G401 (cell line): ENCODE measurements around the gene CDC42BPG. TPM values are rescaled to one million over a fixed set of nuclear protein-coding genes. Genes with fewer than 3 reads are reported as not detected.

Source experiments
- DNase-seq: peaks from one replicate; pipeline ENCODE4 v3.0.0-alpha.2; 2015; ENCODE audit warnings: low spot score
- in situ Hi-C: cut with HindIII; loops from 2 replicates; pipeline ENCODE4 v1.10.0; 2016; ENCODE audit warnings: low sequenced_read_pairs, mixed read lengths
- total RNA-seq: library from RNA; depleted of rRNA; stranded (reverse); fragments of >200 nt; shearing (Covaris generic); gene quantifications from 2 replicates; pipeline ENCODE4 v1.2.3, GENCODE V29; 2014; rRNA removed

CDC42BPG gene, protein sequence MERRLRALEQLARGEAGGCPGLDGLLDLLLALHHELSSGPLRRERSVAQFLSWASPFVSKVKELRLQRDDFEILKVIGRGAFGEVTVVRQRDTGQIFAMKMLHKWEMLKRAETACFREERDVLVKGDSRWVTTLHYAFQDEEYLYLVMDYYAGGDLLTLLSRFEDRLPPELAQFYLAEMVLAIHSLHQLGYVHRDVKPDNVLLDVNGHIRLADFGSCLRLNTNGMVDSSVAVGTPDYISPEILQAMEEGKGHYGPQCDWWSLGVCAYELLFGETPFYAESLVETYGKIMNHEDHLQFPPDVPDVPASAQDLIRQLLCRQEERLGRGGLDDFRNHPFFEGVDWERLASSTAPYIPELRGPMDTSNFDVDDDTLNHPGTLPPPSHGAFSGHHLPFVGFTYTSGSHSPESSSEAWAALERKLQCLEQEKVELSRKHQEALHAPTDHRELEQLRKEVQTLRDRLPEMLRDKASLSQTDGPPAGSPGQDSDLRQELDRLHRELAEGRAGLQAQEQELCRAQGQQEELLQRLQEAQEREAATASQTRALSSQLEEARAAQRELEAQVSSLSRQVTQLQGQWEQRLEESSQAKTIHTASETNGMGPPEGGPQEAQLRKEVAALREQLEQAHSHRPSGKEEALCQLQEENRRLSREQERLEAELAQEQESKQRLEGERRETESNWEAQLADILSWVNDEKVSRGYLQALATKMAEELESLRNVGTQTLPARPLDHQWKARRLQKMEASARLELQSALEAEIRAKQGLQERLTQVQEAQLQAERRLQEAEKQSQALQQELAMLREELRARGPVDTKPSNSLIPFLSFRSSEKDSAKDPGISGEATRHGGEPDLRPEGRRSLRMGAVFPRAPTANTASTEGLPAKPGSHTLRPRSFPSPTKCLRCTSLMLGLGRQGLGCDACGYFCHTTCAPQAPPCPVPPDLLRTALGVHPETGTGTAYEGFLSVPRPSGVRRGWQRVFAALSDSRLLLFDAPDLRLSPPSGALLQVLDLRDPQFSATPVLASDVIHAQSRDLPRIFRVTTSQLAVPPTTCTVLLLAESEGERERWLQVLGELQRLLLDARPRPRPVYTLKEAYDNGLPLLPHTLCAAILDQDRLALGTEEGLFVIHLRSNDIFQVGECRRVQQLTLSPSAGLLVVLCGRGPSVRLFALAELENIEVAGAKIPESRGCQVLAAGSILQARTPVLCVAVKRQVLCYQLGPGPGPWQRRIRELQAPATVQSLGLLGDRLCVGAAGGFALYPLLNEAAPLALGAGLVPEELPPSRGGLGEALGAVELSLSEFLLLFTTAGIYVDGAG (N-terminal part only)
- 1.6 and 2.3 TPM in 2 replicates for total RNA-seq

DNA sequence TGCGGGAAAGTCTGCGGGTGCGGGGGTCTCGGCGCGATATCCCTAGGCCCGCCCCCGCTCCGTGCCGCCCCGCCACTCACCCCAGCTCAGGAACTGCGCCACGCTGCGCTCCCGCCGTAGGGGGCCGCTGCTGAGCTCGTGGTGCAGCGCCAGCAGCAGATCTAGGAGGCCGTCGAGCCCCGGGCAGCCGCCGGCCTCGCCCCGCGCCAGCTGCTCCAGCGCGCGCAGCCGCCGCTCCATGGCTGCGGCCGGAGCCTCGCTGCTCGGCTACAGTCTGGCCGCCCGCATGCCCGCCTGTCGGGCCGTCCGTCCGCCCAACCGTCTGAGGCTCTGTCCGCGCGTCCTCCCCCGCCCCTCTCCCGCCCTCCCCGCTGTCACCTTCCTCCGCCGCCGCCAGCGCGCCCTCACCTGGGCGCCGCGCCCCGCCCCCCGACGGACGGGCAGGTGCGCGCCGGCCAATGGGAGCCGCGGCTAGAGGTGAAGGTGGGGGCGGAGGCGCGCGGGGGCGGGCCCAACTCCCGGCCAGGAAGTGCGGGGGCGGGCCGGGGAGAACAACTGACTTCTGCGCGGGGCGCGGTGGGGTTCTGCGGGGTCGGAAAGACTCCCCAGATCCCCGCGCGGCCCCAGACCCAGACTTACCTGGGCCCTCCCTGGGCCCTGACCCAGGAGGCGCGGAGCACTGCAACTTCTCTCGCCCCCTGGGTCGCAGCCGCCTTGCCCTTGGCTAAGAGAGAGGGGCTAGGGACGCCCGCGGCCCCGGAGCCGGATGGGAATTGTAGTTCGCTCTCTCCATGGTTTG is at the start of gene CDC42BPG:
Gene CDC42BPG, minus strand, starts transcription at position 324 of the 799 bp plus-strand sequence. Its CDS starts 84 bp downstream, at position 240.
- in situ Hi-C loops = loop anchor here (5.0 kb wide), 1 partner anchor 48 kb away; no protein-coding TSS in a partner anchor
- DNase-seq = peak; percentile 63

DNA sequence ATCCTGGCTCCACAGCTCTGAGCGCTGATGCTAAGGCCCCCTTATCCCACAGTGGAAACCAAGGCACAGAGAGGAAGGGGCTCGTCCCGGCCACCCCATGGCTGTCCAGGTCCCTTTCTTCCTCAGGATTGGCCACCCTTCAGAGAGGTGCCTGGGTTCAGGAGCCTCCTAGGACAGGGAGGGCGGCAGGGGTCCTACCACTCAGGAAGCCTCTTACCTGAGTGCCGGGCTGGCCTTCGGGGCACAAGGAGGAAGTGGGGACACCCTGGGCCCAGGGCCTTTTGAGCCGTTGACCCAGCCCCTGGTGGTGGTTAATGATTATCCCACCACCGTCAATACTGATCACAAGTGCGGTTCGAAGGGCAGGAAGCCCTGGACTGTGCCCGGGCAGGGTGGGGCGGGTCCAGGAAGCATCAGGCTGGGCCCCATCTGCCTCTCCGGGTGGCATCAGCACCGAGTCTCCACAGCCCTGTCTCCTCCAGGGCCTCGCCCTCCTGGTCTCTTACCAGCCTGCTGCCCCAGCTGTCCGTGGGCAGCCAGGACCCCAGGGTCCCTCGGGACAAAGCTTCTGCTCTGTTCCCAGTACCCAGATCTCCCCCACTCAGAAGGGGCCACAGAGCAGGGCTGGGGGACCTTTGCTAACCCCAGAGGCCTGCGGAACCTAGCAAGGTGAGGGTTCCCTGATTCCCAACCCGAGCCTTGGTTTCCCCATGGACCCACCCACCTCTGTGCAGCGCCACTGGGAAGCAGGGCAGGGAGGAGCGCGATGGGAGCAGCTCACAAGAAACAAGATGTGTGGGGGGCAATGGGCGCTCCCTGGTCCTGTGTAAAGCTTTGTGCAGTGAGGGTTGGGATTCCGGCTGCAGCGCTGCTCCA is 49.0 kb upstream of the CDC42BPG start:
- DNase-seq = no peak
- in situ Hi-C loops = loop anchor here (5.0 kb wide), 1 partner anchor 46 kb away; no protein-coding TSS in a partner anchor

DNA sequence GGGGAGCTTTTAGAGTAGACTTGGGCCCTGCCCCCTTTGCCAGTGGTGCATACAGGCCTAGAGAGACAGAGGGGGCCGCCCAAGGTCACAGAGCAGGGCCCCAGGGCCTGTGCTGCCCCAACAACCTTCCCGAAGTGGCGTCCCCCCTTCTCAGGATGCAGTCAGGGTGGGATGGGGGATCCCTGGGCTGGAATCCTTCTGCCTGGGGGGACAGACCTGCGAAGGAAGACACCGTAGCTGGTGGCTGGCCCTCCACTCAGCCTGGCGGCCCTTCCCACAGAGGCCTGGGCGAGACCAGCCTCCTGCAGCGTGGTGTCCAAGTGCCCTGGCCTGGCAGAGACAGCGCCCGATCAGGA is 48.4 kb upstream of the CDC42BPG start:
- in situ Hi-C loops = loop anchor here (5.0 kb wide), 1 partner anchor 46 kb away; no protein-coding TSS in a partner anchor
- no peak for DNase-seq

DNA sequence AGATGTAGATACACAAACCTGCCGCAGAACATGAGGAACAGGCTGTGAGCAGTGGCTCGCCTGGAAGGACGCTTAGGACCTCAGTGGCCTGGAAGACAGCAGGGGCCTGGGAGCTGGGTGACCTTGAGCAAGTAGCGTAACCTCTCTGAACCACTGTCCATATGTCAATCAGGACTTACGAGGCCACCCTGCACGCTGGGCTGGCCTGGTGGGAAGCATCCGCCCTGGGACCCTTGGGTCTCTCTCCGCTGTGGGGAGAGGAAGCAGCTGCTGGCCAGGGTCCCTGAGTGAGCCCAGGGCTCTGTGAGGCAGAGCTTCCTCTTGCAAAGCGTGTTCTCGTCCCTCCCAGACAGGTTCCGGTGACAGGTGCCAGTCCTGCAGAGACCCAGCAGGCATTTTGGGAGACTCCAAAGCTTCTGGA is 48.0 kb upstream of the CDC42BPG start:
- in situ Hi-C loops = loop anchor here (5.0 kb wide), 1 partner anchor 45 kb away; no protein-coding TSS in a partner anchor
- peak; percentile 70 for DNase-seq

DNA sequence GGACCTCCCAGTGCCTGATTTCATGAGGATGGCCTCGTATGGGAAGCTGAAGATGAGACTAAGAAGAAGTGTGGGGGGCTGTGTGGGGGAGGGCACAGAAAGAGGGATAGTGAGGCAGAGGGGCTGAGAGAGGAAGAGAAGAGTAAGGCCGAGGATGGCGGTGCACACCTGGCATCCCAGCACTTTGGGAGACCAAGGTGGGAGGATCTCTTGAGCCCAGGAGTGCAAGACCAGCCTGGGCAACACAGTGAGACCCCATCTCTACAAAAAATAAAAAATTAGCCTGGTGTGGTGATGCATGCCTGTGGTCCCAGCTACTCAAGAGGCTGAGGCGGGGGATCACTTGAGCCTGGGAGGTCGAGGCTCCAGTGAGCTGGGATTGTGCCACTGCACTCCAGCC is 47.4 kb upstream of the CDC42BPG start:
- no peak for DNase-seq
- in situ Hi-C loops = loop anchor here (5.0 kb wide), 1 partner anchor 45 kb away; no protein-coding TSS in a partner anchor

DNA sequence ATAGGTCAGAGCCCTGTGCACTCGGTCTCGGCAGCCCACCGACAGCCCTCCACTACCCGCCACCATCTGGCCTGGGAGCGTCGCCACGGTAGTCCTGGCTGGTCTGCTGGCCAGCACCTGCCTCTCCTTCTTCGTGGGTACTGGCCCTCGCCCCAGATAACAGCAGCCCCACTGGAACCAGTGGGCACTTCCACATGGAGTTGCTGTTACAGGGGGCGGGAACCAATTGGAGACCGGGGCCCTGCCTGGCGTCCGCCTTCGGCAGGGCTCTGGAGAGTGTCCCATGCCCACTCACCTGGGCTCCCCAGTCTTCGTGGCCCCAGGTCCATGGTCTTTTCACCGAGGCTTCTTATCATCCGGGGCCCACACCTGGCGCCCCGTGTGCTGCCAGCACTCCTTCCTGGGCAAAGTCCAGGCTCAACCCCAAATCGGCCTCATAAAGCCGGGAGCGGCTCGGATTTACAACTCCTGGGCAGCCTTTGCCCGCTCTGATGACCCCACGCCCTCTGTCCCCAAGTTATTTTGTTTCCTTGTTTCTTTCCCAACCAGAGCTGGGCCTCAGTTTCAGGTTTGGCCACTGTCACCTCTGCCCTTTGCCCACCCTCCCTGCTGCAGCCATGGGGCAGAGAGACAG is 46.9 kb upstream of the CDC42BPG start:
- DNase-seq = no peak
- in situ Hi-C loops = loop anchor here (5.0 kb wide), 1 partner anchor 44 kb away; no protein-coding TSS in a partner anchor

DNA sequence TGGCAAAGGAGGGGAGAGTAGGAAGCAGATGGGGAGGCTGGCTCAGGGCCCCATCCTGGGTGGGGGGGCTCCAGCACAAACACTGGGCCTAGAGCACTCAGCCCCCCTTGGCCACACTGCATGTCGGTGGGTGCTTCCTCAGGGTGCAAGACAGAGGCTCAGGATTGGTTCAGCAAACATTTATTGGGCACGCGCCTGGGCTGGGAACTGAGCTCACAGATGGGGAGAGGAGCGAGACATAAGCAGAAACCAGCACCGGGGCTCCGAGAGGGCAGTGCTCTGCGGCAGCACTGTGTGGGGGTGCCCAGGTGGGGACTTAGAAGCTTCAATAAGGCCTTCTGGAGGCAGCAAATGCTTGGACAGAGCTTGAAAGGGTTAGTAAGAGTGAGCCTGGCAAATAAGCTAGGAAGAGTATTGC is 46.1 kb upstream of the CDC42BPG start:
- DNase-seq = peak; percentile 82
- in situ Hi-C loops = loop anchor here (5.0 kb wide), 1 partner anchor 43 kb away; no protein-coding TSS in a partner anchor

DNA sequence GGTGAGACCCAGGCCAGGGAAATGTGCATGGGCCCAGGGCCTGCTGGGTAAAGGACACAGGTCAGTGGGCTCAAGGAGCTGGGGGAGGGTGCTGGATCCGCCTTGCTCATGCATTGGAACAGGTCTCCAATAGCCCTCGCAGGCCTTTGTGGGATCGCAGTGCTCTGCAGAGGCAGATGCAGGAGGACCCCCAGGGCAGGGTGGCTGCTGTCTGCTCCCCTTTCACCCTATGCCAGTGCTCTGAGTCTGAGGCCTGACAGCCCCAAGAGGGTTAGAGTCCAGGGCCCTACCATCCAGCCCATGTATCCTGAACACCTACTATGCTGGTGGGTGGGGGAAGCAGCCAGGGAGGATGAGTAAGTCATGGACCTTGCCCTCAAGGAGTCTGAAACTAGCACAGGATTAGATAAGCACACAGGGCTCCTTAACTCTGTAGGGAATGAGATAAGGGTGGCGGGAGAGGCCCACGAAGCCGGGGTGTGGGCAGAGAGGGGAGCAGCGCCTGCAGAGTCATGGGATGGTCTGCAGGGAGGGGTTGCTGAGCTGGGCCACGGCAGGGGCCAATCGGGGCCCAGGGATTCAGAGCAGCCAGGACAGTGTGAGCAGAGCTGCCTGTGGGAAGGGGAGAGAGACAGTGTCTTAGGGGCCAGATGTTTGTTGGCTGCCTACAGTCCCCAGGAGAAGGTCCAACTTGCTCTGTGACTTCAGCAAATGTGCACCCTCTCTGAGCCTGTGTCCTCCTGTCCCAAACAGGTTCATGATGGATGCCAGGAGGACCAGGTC is 44.5 kb upstream of the CDC42BPG start:
- in situ Hi-C loops = no loop called here
- no peak for DNase-seq

DNA sequence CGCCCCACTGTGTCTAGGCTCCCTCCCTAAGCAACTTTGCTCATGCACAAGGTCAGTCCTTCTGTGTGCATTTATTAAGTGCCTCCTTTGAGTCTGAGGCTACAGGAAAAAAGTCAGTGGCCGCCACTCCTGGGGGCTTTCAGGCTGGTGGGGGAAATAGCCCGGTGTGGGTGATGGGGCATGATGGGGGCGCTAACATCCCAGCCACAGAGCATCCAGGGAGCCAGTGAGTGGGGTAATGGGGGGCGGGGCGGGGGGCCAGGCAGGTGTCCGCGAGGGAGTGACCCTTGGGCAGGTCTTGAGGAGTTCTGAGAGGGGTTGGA is 43.9 kb upstream of the CDC42BPG start:
- DNase-seq = no peak
- in situ Hi-C loops = no loop called here

DNA sequence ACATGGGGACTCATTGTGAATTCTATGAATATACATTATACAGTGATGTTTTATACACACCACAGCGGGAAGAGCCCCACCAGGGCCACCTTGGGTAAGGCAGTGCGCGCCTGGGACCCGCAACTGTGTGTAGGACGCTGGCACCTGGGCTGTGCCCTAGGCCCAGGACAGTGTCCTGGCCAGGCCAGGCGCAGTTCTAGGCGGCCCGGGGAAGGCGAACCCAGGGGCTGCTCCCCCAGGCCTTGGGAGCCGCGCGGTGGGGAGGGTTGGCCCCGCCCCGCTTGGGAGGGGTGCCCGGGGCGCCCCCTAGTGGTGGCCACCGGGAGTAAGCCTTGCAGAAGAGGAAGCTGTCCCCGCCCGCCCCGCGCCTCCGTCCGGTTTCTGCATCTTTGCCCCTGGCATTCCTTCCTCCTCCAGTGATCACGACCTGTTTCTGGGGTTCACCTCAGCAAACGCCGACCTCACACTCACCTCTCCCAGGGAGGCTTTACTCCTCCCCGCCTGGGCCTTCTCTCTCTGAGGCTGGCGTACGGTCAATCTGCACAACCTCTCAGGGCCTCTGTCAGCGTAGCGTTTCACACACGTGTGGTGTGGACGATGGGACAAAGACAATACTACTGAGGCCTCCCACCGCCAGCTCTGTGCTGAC is 43.4 kb upstream of the CDC42BPG start:
- DNase-seq = peak; percentile 82
- in situ Hi-C loops = no loop called here

DNA sequence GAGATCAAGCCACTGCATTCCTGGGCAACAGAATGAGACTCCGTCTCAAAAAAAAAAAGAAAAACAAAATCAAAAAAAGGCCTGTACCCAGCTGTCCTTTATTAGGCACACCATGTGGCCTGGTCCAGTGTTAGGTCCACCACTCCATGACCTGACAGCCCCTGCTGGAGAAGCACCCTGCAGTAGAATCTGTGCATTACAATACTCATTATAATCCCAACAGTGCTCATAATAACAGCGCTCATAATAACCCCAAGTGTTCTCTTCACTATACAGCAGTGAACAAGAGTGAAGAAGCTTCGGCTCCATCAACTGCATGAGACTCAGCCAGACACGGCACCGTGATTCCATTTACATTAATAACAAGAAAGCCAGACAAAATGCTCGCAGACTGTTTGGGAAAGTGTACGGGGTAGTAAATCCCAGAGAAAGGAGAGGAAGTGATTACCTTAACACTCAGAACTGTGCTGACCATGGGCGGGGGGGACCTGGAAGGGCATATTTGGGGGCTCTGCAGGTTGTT is 42.8 kb upstream of the CDC42BPG start:
- in situ Hi-C loops = no loop called here

DNA sequence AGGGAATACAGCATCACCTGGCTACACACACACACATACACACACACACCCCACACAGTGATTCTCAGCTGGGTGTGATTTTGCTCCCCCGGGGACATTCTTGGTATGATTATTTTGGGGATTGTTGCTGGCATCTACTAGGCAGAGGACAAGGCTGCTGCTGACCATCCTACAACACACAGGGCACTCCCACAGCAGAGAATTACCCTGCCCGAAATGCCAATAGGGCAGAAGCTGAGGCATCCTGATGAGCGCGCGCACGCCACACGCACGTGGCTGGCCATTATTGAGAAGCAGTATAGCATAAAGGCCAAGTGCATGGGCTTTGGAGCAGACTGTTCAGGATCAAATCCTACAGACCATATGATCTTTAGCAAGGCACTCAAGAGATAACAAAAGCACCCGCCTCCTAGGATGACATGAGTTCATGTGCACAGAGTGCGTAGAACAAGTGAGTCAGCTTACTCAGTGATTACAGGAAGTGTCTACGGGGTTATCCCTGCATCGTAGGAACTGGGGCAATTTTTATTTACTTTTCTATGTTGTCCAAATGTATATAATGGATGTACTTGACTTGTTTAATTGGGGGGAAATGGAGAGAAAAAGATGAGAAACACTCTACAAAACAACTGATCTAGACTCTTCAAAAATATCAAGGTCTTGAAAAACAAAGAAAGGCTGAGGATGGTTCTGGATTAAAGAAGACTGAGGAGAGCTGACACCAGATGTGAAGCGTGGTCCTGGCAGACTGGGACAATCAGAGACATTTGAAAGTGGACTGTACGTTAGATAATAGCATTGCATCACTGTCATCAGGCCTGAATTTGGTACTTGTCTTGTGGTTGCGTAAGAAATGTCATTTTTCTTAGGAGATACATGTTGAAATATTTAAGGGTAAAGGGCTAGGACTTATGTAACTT is 41.2 kb upstream of the CDC42BPG start:
- in situ Hi-C loops = no loop called here
- no peak for DNase-seq

More for the DNA sequence above, 42.8 kb upstream of the CDC42BPG start:
- no peak for DNase-seq

DNA sequence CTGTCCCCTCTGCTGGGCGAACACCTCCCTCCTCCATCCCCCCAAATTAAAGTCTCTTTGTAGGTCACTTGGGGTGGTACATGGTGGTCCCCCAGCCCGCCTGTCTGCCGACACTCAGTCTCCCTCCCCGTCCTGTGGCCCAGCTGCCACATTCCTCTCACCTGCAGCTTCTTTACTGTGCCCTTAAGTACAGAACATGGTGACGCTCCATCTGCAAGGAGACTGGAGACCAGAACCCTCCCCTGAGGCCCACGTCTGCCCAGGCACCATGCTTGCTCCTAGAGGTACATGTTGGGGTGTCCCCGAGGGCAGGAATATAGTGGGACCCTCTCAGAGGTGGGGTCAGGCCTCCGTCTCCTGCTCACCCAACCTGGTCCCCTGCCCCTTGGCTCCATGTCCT is 39.6 kb upstream of the CDC42BPG start:
- in situ Hi-C loops = no loop called here
- no peak for DNase-seq

DNA sequence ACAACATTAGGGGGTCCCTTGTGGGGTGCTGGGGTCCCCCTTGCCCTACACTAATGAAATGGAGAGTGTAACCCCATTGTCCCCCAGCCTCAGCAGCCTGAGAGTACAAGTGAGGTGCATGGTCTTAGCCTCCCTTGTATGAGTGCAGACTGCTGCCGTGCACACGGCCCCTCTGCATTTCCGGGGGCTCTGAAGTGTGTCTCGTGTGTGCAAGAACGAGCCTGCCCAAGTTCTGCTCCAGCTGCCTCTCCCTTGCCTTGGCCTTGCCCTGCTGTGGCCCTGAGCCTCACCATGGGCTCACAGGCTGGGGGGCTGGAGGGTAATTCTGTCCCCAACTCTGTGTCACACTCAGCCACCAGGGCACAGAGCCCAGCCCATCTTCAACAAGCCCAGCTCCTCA is 39.1 kb upstream of the CDC42BPG start:
- DNase-seq = no peak
- in situ Hi-C loops = no loop called here
